HPDE6-E6E7 (cell line): Measurements from ENCODE around the gene WDR1.
"Not testable (repeated sequence)": the region's sequence is repeated elsewhere in the genome, so short reads cannot be mapped to it uniquely, and the experiment has no call there.

ENCODE experiments used
- DNase-seq: peaks from one replicate; pipeline ENCODE4 v3.0.0; 2011; ENCODE audit warnings: missing footprints; ENCODE audit errors: extremely low spot score

Gene WDR1

GRCh38 chr4:10130178-10130888 is 13.7 kb upstream of the WDR1 start:
- DNase-seq: no peak

GRCh38 chr4:10129196-10130177 is 12.9 kb upstream of the WDR1 start:
- no peak for DNase-seq

GRCh38 chr4:10128761-10129160 is 12.2 kb upstream of the WDR1 start:
- no peak for DNase-seq

DNA sequence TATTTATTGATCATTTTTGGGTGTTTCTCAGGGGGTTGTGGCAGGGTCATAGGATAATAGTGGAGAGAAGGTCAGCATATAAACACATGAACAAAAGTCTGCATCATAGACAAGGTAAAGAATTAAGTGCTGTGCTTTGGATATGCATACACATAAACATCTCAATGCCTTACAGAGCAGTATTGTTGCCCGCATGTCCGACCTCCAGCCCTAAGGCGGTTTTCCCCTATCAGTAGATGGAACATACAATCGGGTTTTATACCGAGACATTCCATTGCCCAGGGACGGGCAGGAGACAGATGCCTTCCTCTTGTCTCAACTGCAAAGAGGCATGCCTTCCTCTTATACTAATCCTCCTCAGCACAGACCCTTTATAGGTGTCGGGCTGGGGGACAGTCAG is 10.9 kb upstream of the WDR1 start:
- not testable (repeated sequence) for DNase-seq

GRCh38 chr4:10124167-10124930 is 7.8 kb upstream of the WDR1 start:
- no peak for DNase-seq

DNA sequence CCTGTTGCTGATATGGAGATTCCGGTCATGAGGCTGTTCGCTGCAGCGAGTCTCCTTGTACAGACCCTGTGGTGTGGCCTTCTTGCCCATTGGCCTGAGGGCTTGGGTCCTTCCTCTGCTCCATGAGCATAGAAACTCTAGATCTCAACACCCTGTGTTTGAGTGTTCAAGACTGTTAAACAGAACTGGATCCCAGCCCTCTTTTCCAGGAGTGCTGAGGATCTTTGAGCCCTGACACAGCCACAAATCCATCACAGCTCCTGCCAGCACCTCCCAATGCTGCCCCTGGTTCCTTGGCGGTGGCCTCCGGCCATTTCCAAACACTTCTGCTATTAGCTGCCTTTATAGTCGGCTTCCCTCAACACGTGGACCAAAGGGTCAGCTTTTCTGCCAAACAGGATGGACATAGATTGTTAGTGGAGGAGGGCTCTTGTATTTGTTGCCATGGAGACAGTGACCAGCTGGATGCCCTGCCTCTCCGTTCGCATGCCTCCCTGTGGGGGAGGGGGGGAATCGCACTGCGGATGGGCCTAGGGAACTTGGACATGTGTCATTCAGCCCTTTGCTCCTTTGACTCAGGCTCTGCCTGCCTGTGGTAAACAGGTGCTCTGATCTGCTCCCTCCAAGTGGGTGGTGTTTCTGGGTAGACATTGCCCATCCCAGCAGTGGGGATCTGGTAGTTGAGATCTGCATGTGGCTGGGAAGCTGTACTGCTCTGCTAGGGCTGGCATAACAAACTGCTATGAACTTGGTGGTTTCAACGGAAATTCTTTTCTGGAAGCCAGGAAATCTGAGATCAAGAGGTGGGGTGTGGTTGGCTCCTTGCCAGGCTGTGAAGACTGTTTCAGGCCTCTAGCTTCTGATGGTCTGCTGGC is 6.9 kb upstream of the WDR1 start:
- DNase-seq: no peak

DNA sequence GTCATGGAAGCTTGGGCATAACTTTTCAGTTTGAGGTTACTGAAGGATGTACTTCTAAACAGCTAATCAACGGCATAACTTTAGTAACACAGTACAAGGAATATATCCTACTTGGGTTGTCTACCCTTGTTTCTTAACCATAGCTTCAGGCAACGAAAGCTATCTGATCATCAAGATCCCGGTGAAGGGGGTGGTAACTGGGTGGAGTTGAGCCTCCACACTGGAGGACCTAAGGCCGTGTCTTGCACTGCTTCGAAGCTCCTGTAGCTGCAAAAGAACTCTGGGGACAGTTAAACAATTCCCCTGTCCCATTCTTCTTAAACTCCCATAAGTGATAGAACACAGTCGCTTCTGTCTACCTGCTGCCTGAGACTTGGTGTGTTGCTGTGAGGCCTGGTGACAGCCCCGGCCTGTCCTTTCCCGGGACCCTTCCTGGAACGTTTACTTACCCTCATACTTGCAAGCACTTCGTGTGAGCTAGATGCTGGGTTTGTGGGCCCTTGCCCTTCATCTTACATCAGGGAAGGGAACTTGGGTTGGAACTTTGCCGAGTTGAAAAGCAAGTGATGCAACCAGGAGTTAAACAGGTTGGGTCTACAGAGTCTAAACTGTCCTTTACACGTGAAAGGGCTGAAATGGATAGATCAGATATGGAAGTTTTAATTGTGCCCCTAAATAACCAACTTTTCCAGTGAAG is 5.8 kb upstream of the WDR1 start:
- DNase-seq: no peak

- no peak for DNase-seq
These were observed 5.1 kb upstream of the WDR1 start for GRCh38 chr4:10121568-10122208.

DNA sequence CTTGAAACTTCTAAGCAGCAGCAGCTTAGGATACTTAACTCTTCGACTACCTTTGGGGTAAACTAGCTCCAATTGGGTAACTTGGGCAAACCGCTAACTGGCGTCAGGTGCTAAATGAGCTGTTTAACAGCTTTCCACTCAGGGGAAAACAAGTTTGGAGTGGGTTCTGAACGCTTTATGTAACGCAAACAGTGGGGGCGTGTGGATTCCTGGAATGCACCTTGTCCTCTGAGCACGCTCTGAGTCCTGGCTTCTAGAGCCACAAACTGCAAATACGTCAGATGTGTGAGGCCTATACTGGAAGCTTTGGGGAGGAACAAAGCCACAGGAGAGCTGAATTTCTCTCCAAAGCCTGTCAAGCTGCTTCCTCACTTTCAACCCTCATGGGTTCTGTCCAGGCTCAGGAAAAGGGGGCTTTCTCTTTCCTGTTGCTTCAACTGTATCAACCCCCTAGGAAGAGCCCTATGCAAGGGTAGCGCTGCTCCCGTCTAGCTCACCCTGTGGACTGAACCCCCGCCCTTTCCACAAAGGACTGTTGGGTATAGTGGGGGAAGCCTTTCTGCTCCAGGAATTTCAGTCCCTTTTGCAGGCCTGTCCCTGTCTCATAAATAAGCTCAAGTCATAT is 4.5 kb upstream of the WDR1 start:
- no peak for DNase-seq

DNA sequence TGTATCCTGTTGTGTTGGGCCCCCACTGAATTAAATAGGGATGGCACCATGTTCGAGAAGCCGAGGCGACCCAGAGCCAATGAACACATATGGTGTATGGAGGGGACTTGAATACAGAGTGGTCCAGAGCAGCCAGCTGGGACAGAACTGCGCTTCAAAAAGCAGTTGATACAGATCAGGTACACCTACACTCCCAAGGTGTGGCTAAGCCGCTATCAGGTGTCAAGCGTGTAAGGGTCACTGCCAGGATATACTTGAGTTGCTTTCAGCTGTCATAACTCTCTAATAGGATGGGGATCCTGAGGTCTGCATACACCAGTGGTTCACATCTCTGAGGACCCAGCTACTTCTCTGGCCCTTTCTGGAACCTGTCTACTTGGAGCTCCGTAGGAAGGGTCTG is 3.2 kb upstream of the WDR1 start:
- no peak for DNase-seq

DNA sequence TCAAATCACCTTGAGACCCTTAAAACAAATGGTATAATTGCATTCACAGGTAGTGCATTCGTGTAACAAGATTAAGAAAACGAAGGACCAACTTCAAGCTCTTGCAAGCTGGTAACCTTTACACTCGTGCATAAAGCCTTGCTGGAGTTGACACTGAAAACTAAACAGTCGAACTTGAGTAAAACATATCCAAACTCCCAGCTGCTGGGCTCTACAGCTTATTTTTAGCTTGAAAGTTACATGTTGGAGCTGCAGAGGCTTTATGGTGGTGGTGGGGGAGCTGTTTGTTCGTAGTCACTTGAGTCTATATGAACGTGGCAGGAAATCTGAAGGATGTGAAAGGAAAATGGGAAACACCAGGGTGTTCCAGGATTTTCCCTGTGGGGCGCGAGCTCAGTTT is 2.7 kb upstream of the WDR1 start:
- no peak for DNase-seq

- no peak for DNase-seq
These were observed 1.7 kb upstream of the WDR1 start for GRCh38 chr4:10118048-10119004.

DNA sequence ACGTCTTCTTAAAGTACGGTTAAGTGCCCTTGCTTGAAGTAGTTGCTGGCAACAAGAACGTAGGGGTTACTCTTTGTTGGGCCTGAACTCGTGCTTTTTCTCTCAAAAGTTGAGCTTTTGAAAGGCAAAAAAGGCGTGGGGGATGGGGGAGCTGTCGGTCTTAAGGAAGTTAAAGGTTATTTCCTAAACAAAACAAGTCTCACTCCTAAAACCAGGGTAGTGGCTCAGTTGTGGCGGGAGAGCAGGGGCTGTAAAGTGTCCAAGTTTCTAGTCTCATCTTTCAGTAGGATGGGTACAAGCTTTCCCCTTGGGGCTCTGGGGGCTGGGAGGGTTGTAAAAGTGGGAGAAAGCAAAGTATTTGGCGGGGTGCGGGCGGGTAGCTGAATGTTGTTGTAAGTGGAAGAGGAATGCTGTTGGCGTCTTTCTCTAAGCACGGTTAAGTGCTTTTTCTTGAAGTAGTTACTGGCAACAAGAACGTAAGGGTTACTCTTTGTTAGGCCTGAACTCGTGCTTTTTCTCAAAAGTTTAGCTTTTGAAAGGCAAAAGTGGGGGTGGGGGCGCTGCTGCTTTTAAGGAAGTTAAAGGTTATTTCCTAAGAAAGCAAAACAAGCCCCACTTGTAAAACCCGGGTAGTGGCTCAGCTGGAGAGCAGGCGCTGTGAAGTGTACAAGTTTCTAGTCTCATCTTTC is 904 bp upstream of the WDR1 start:
- no peak for DNase-seq

DNA sequence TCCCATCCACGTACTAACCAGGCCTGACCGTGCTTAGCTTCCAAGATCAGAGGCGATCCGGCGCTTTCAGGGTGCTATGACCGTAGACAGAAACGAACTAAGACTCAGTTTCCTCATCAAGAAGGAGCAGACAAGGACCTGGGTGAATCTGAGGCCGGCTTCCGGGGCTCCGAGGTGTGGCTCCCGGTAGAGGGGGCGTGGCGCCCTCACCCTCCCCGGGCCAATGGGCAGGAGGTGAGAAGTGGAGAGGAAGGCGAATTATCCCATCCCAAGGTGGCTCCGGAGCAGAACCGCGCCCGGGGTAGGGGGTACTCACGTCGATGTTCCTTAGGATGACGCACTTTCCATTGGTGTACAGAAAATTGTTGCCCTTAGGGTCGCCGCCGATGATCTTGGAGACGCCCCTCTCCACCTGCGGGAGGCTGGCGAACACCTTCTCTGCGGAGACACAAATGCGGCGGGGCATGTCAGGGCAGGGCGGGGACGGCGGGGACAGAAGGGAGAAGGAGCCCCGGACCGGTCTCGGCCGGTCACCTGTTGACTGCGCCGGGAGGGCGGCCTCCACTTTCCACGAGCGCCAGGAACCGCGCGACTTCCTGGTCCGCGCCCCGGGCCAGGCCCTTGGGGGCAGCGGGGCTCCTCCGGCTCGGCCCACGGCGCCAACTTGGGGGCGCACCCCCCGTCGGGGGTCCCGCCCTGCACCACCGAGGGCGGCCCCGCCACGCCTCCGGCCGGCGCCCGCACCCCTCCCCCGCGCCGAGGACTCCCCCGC is 616 bp downstream of the WDR1 start:
- peak; percentile 63 for DNase-seq

DNA sequence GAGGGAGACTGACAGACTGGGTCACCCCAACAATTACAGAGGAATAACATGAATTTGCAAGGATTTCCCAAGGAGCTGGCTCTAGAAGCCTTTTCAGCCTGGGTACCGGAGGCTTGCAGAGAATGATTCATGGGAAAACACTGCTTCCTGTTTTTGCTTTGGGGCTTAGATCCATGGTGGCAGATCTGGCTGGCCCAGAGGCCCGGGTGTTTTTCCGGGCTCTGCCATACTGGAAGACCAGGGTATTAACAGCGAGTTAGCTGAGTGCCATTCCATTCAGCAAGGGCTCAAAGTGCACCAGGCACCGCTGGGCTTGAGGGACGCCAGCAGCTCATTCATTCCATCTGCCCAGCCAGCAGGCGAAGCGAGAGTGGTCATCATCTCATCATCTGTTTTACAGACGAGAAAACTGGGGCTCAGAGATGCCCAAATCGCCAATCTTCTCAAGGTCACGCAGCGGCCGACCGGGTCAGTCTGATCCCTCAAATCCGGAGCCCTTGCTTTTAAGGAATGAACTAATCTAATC is 1.3 kb downstream of the WDR1 start:
- no peak for DNase-seq

DNA sequence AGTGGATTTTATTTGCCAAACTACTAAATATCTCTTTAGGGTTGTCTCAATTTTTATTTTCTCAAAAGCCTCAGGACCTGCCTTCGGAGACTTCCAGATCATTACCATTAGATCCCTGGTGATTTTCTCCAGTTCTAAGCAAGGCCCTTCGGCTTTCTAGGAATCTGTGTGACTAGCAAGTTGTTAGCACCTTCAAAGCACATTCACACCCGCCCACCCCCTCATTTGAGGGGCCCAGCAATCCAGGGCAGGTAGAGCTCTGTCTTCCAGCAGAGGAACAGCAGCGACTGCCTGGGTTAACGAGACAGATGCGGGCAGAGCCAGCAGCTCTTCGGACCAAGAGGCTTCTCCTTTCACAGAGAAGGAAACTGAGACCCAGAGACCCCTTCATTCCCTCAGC is 2.0 kb downstream of the WDR1 start:
- DNase-seq: no peak

GRCh38 chr4:10114147-10114546 is 2.5 kb downstream of the WDR1 start:
- DNase-seq: no peak
